Fibroblast of skin of left biceps (primary cell): ENCODE measurements around the gene DBF4B.

Source experiments
- DNase-seq, 2 experiments: peaks; one replicate each; pipeline ENCODE4 v3.0.0-alpha.2; 2013; ENCODE audit warnings: low read depth in 2 of 2

The DBF4B gene

DNA sequence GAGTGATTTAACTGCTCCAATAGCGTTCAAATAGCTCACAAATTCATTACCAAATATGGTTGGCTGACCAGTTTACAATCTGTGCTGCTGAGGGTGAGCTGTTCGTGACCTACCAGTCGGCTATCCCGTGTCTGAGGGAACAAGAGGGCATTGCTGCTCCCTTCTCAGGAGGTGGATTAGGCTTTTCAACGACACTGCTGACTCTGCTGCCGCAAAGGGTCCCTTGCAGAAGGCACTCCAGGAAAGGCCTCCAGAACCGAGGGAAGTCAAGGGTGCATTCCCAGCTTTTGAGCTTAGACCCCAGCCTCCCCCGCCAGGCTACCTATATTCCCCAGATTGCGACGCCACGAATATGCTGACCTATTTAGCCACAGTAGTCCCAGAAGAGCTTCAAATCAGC, 89.3 kb downstream of the DBF4B start:
- DNase-seq: no peak

DNA sequence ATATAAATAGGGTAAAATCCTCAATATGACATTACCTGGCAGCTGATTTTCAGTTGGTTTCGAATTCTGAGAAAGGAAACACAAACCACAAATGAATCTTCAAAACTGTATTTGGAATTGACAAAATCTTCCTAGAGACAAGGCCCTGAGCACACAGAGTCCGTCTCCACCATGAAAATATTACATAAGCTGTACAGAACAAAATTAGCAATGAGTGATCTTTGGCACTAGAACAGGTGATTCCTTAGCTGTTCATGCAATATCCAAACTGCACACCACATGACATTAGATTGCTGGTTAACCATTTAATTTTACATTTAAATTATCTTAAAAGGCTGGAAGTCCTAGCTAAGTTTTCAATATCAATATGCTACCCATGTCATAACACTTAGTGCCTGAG, 89.9 kb downstream of the DBF4B start:
- DNase-seq: no peak
